GM23248 (cell line): ENCODE measurements around the gene COL12A1.

ENCODE experiments used
- EZH2 ChIP-seq: fragments of 200-600 bp; sonication (generic); IDR thresholded peaks from 2 replicates; pipeline ENCODE4 v1.6.1; 2018; ENCODE audit warnings: antibody characterized with exemption, mild to moderate bottlenecking; ENCODE audit not compliant: insufficient read depth, poor library complexity, severe bottlenecking
- EZH2phosphoT487 ChIP-seq: fragments of 200-600 bp; sonication (generic); IDR thresholded peaks from 2 replicates; pipeline ENCODE4 v1.6.1; 2018; ENCODE audit warnings: antibody characterized with exemption, moderate library complexity, mild to moderate bottlenecking, low read depth; ENCODE audit not compliant: insufficient read depth

DNA sequence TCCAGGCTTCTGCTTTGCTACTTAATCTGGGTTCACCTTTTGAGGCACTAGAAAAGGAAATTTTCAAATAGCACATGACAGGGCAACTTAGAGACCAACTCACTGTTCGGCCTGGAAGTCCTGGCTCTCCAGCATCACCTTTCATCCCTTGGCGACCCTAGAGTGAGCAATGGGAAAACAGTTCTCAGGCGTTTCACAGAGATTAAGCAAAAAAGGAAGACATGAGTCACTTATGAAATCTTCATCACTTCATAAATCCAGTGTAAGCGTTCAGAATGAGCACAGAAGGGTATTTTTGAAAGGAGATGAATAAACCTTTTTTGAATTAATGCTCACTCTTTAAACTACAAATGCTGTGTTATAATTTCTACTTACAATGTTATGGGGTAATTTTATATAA, 104.0 kb downstream of the COL12A1 start:
- no peak for TF ChIP-seq EZH2phosphoT487
- TF ChIP-seq EZH2 = no peak
